GM20000 (cell line): ENCODE measurements around the gene MPPED2.

Source experiments
- DNase-seq: peaks from one replicate; pipeline ENCODE4 v3.0.0; 2012; ENCODE audit warnings: low spot score
- TF ChIP-seq, protein P1 (sequence below): IDR thresholded peaks from 2 replicates; pipeline ENCODE4 v1.5.1; 2012; ENCODE audit warnings: mild to moderate bottlenecking, control low read depth; ENCODE audit errors: extremely low read depth, missing control alignments

Gene MPPED2

DNA sequence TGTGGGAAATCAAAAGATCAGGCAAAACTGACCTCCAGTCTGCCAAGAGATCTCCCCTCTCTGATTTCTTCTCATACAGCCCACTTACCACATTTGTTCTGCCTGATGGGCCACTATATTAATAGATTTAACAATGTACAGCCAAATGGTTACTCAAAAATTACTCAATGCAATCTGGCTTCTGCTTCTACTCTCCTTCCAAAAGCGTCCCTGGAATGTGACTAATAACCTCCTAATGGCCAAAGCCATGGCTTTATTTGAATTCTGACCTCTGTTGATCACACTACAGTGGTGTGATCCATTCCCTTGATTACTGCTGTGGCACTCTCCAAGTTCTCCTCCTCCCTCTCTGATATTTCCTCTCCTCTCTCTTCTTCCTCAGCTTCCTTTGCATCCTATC, 86.2 kb downstream of the MPPED2 start:
- TF ChIP-seq, protein P1, sequence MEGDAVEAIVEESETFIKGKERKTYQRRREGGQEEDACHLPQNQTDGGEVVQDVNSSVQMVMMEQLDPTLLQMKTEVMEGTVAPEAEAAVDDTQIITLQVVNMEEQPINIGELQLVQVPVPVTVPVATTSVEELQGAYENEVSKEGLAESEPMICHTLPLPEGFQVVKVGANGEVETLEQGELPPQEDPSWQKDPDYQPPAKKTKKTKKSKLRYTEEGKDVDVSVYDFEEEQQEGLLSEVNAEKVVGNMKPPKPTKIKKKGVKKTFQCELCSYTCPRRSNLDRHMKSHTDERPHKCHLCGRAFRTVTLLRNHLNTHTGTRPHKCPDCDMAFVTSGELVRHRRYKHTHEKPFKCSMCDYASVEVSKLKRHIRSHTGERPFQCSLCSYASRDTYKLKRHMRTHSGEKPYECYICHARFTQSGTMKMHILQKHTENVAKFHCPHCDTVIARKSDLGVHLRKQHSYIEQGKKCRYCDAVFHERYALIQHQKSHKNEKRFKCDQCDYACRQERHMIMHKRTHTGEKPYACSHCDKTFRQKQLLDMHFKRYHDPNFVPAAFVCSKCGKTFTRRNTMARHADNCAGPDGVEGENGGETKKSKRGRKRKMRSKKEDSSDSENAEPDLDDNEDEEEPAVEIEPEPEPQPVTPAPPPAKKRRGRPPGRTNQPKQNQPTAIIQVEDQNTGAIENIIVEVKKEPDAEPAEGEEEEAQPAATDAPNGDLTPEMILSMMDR, result no peak
- DNase-seq, result no peak

DNA sequence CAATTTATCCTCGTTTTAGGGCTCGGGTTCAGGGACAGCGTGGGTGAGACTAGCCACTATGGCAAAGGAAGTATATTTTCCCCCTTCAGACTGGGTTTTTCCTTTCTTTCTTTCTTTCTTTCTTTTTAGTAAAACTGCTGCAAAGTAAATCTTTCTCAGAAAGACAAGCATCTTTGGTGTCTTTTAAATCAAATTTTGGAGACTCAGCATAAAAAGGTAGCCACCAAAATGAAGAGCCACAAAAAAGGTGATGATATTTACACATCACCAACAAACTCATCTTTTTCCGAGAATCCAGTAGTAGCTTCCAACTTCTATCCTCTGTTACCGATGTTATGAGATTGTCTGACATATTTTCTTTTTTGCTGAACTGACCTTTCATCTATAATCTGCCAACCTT, 88.6 kb downstream of the MPPED2 start:
- TF ChIP-seq, protein P1, result no peak
- DNase-seq, result no peak

DNA sequence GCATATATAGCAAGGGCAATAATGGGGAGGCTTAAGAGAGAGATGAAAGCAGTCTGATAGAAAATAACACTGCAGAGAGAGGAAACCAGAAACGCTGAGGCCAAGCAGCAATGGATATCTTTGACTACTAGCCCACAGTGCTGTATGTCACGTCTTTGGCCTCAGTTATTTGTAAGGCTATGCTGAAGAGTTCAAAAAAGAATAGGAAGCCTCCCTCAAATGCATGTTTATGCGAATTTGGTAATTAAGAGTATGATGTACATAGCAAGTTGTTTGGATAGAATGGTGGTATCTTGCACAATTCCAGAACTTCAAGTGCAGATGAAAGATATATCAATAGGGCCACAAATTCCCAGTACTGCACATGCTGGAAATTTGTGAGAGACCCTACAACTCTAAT, 89.2 kb downstream of the MPPED2 start:
- TF ChIP-seq, protein P1, result no peak
- DNase-seq, result no peak

DNA sequence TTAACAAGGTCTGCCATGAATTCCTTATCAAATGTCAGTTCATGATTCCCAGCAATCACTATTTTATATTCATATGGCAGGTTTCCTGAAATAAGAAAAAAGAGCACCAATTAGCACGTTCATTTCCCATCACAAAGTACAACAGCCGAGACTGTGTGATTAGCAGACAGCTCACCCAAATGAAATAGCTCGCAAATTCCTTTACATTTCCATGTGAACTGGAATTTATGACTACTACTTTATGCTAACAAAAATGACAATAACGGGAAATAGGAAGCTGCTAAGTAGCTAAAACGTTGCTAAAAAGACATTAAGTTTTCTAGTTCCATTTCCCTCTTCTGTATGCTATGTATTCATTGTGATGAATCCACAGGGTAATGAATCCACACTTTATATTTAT, 90.7 kb downstream of the MPPED2 start:
- TF ChIP-seq, protein P1, result no peak

DNA sequence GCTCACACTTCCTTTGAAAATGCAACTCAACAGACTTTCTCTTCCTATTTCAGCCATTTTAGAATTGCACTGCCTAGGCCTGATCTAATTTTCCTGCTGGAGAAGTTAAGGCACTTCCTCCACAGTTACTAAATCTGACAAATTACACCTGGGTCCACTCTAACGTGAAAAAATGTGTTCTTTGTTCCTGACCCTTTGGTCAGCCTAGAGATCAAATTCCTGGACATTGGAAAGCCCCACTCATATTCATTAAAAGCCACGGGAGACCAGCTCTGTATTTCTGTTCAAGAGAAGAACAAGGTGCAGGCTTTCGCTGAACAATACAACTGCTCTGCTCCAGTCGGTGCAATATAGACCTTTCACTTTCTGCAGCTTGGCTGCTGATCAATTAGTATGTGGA, 96.6 kb downstream of the MPPED2 start:
- TF ChIP-seq, protein P1, result no peak

More for the DNA sequence above, 90.7 kb downstream of the MPPED2 start:
- DNase-seq, result no peak

DNA sequence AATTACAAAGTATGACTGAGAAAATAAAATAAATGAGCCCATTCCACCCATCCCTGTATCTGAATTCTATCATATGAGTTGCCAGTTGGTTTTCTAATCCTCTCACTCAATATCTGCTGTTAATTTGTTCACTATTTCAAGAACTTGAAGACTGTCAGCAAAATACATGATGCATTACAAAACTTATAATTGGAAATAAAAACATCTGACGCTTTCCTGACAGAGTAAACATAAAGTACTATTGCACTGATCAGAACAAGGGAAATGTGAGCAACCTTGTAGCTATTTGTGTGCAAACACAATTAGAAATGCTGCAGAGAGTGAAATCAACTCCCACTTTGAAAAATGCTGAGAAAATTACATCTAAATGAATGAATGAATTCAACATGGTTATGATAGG, 97.1 kb downstream of the MPPED2 start:
- TF ChIP-seq, protein P1, result no peak
- no peak for DNase-seq

More for the DNA sequence above, 96.6 kb downstream of the MPPED2 start:
- DNase-seq, result no peak

DNA sequence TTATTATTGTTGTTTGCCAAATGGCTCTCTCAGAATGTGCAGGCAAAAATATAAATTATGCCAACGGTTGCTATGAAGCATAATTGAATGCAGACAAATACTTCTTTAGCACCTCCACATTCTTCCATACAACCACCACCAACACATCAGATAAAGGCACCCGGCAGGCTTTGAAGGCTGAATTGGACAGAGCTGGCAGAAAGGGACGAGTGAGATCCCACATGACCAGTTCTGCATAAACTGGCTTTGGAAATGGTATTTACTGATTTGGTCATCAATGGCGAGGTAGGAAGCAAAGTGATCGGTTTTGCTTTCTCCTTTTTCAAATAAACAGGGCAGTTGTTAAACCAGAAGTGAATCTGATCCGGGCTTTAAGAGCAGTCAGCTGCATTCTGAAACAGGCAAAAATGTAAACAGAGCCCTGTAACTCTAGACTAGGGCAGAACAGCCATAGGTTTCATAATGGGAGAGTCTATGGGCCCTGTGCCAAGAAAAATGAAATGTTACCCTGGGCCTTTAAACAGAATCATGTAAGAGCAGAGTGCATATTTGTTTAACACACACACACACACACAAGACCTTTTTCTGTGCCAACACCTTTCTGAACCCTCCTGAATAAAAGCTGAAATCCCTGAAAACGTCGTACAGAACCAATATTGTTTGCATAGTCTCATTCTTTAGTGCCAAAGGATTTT, 97.7 kb downstream of the MPPED2 start:
- no peak for DNase-seq
- TF ChIP-seq, protein P1, result no peak
